Transverse colon (tissue), 4 donors: ENCODE results near the gene DPYD. TPM values are rescaled to one million over a fixed set of nuclear protein-coding genes. Genes with fewer than 3 reads are reported as not detected.

Experiments used
- DNase-seq: peaks from one replicate; pipeline ENCODE4 v3.0.0-alpha.2; 2019
- H3K27ac ChIP-seq, 4 donors: fragments of 200-600 bp; sonication (generic); 2 replicates each; pipeline ENCODE4 v1.5.1; 2016 to 2018; ENCODE audit warnings: inconsistent platforms in 4 of 4
- H3K27me3 ChIP-seq: fragments of 200-600 bp; sonication (generic); 2 replicates; pipeline ENCODE4 v1.5.1; 2017; ENCODE audit warnings: inconsistent platforms
- H3K36me3 ChIP-seq, 4 donors: fragments of 200-600 bp; sonication (generic); 2 replicates each; pipeline ENCODE4 v1.5.1; 2017 to 2019; ENCODE audit warnings: inconsistent platforms in 4 of 4
- H3K4me1 ChIP-seq, 4 donors: fragments of 200-600 bp; sonication (generic); 2 replicates each; pipeline ENCODE4 v1.5.1; 2017 to 2020; ENCODE audit warnings: inconsistent platforms in 4 of 4
- H3K4me3 ChIP-seq, 4 donors: fragments of 200-600 bp; sonication (generic); 1 replicate in 1 of 4; 2 replicates in 3 of 4; pipeline versions ENCODE4 v1.5.1 to v1.6.1; 2017 to 2019; ENCODE audit warnings: inconsistent platforms in 4 of 4
- H3K9me3 ChIP-seq, 2 donors: fragments of 200-600 bp; sonication (generic); 2 replicates each; pipeline ENCODE4 v1.5.1; 2017 to 2019; ENCODE audit warnings: inconsistent platforms in 2 of 2
- EP300 ChIP-seq: sonication (generic); formaldehyde crosslinking; IDR thresholded peaks from one replicate; pipeline ENCODE4 v1.6.1; 2017; ENCODE audit warnings: antibody characterized with exemption, low read depth
- POLR2A ChIP-seq: fragments of 450-650 bp; IDR thresholded peaks from one replicate; pipeline ENCODE4 v1.6.1; 2016; ENCODE audit warnings: antibody characterized with exemption, mild to moderate bottlenecking, moderate library complexity
- POLR2AphosphoS5 ChIP-seq, 3 donors: sonication (generic); formaldehyde crosslinking; IDR thresholded peaks; one replicate each; pipeline ENCODE4 v1.6.1; 2016; ENCODE audit warnings: antibody characterized with exemption in 3 of 3
- WGBS, 2 donors: methylation state at CpG; one replicate each; pipeline ENCODE4 v1.1.5; 2018; ENCODE audit warnings: low coverage in 1 of 2; 5-methylcytosine and 5-hydroxymethylcytosine counted together
- in situ Hi-C, 4 donors: fragments of 200-750 bp; cut with MboI; loops; one replicate each; pipeline versions ENCODE4 v1.15.0 to v1.15.1; 2017; ENCODE audit warnings: low sequenced_read_pairs in 3 of 4, low pct_ligation_motif_present in 1 of 4, low pct_unique_long_range_greater_than_20kb in 1 of 4
- intact Hi-C: fragments of 100-400 bp; cut with DNase I; formaldehyde crosslinking; loops from one replicate; pipeline ENCODE4 v1.15.1; 2023; ENCODE audit warnings: low total_unique reads
- total RNA-seq, 4 donors: library from RNA; depleted of rRNA; stranded (reverse); fragments of >200 nt; gene quantifications; one replicate each; pipeline ENCODE4 v1.1.0, GENCODE V29; 2016
- TF ChIP-seq, protein P1 (sequence below), 5 experiments: fragments of 200-600 bp in 3 of 5; fragments of 450-650 bp in 2 of 5; sonication (generic) in 3 of 5; IDR thresholded peaks; 1 replicate in 2 of 5; 2 replicates in 3 of 5; pipeline ENCODE4 v1.5.1; 2016 to 2017; ENCODE audit warnings: antibody characterized with exemption in 5 of 5, inconsistent platforms in 3 of 5, mild to moderate bottlenecking in 2 of 5, moderate library complexity in 1 of 5

Gene DPYD
- total RNA-seq, 4 donors from 2014 or later: 11.2 to 34.8 (median 26.0) TPM

GRCh38 chr1:97942161-97943123 lies 21.6 kb upstream of the DPYD start:
- Histone ChIP-seq H3K9me3 (no peaks in the 10 kb centered on the region), H3K36me3 (no peaks in the 10 kb centered on the region), H3K4me3 (no peak overlapping the region), H3K27ac (no peak overlapping the region), H3K27me3 (no peaks in the 10 kb centered on the region), H3K4me1 (no peaks in the 10 kb centered on the region)
- no peak for DNase-seq
- TF ChIP-seq POLR2AphosphoS5 (IDR thresholded peaks at IDR 0.05) (no peak), POLR2A (no peak), EP300 (no peak)
- TF ChIP-seq, protein P1, sequence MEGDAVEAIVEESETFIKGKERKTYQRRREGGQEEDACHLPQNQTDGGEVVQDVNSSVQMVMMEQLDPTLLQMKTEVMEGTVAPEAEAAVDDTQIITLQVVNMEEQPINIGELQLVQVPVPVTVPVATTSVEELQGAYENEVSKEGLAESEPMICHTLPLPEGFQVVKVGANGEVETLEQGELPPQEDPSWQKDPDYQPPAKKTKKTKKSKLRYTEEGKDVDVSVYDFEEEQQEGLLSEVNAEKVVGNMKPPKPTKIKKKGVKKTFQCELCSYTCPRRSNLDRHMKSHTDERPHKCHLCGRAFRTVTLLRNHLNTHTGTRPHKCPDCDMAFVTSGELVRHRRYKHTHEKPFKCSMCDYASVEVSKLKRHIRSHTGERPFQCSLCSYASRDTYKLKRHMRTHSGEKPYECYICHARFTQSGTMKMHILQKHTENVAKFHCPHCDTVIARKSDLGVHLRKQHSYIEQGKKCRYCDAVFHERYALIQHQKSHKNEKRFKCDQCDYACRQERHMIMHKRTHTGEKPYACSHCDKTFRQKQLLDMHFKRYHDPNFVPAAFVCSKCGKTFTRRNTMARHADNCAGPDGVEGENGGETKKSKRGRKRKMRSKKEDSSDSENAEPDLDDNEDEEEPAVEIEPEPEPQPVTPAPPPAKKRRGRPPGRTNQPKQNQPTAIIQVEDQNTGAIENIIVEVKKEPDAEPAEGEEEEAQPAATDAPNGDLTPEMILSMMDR (IDR thresholded peaks at IDR 0.05): no peak
- intact Hi-C loops (no loop called here), in situ Hi-C loops (no loop called here)
- 51 to 55% methylated on average over 2 of the region's 2 CpGs for WGBS, 2 donors

- no peaks in the 10 kb centered on the region for H3K9me3 ChIP-seq
- in situ Hi-C loops (no loop called here), intact Hi-C loops (no loop called here)
- H3K27me3 ChIP-seq: no peaks in the 10 kb centered on the region
- no peaks in the 10 kb centered on the region for H3K4me1 ChIP-seq
- no peak overlapping the region for H3K4me3 ChIP-seq
- no peaks in the 10 kb centered on the region for H3K36me3 ChIP-seq
- TF ChIP-seq, protein P1 (IDR thresholded peaks at IDR 0.05): no peak
- no peak for DNase-seq
- H3K27ac ChIP-seq: no peak overlapping the region
- WGBS, 2 donors: 60 to 90% methylated on average over 2 to 3 of the region's 3 CpGs
These were observed 17.4 kb upstream of the DPYD start for GRCh38 chr1:97938285-97938642.

GRCh38 chr1:97936976-97937375 lies 16.1 kb upstream of the DPYD start:
- 91% methylated on average over 2 of the region's 2 CpGs; no CpG with 5 or more reads in 1 of the 2 donors for WGBS, 2 donors
- no peak for DNase-seq
- Histone ChIP-seq H3K9me3 (no peaks in the 10 kb centered on the region), H3K27ac (no peak overlapping the region), H3K4me3 (no peak overlapping the region), H3K4me1 (no peaks in the 10 kb centered on the region), H3K36me3 (no peaks in the 10 kb centered on the region), H3K27me3 (no peaks in the 10 kb centered on the region)
- in situ Hi-C loops: no loop called here
- intact Hi-C loops: no loop called here
- TF ChIP-seq POLR2AphosphoS5 (IDR thresholded peaks at IDR 0.05): no peak
- TF ChIP-seq POLR2A: no peak
- TF ChIP-seq, protein P1 (IDR thresholded peaks at IDR 0.05): no peak
- no peak for TF ChIP-seq EP300

- Histone ChIP-seq H3K27me3 (no peaks in the 10 kb centered on the region), H3K4me3 (no peak overlapping the region), H3K9me3 (no peaks in the 10 kb centered on the region), H3K4me1 (no peaks in the 10 kb centered on the region), H3K36me3 (no peaks in the 10 kb centered on the region), H3K27ac (no peak overlapping the region)
- TF ChIP-seq POLR2A: no peak
- no peak for TF ChIP-seq EP300
- no peak for TF ChIP-seq POLR2AphosphoS5 (IDR thresholded peaks at IDR 0.05)
- TF ChIP-seq, protein P1 (IDR thresholded peaks at IDR 0.05): no peak
- 83 to 91% methylated on average over 6 of the region's 6 CpGs for WGBS, 2 donors
- in situ Hi-C loops: no loop called here
- DNase-seq: no peak
- intact Hi-C loops: no loop called here
These were observed 13.7 kb upstream of the DPYD start for GRCh38 chr1:97934491-97934890.
